OCI-LY3 (cell line): Measurements from ENCODE around the gene MGAT3.

Source experiments
- EZH2phosphoT487 ChIP-seq: fragments of 200-600 bp; shearing (Covaris generic); IDR thresholded peaks from 2 replicates; pipeline ENCODE4 v1.6.1; 2018; ENCODE audit warnings: antibody characterized with exemption, mixed run types, low read depth
- TF ChIP-seq, protein P1 (sequence below): fragments of 200-600, 300-600 bp; sonication (generic); IDR thresholded peaks from 2 replicates; pipeline ENCODE4 v1.5.1; 2014; ENCODE audit warnings: antibody characterized with exemption, low read length, low read depth

DNA sequence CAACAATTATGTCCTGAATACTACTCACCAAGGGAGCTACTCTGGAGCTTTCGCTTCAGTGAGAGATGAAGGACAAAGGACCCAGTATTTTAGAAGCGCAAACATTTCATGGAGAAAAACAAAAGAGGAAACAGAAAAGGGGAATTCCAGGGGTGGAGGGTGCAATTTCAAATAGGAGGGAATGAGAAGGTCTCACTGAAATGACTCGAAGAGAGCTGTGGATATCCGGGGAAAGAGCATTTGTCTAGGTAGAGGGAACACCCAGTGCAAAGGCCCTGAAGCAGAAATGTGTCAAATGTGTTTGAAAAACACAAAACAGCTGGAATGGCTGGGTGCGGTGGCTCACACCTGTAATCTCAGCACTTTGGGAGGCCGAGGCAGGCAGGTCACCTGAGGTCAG is 73.3 kb downstream of the MGAT3 start:
- TF ChIP-seq, protein P1, sequence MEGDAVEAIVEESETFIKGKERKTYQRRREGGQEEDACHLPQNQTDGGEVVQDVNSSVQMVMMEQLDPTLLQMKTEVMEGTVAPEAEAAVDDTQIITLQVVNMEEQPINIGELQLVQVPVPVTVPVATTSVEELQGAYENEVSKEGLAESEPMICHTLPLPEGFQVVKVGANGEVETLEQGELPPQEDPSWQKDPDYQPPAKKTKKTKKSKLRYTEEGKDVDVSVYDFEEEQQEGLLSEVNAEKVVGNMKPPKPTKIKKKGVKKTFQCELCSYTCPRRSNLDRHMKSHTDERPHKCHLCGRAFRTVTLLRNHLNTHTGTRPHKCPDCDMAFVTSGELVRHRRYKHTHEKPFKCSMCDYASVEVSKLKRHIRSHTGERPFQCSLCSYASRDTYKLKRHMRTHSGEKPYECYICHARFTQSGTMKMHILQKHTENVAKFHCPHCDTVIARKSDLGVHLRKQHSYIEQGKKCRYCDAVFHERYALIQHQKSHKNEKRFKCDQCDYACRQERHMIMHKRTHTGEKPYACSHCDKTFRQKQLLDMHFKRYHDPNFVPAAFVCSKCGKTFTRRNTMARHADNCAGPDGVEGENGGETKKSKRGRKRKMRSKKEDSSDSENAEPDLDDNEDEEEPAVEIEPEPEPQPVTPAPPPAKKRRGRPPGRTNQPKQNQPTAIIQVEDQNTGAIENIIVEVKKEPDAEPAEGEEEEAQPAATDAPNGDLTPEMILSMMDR = no peak
- TF ChIP-seq EZH2phosphoT487 = no peak
